Measurements from ENCODE around the gene CENPE.
"Not testable (repeated sequence)": the region's sequence is repeated elsewhere in the genome, so short reads cannot be mapped to it uniquely, and the experiment has no call there.

CENPE gene

GRCh38 chr4:103198111-103198765, at the start of gene CENPE:
CENPE (minus strand) TSS chr4:103198343; CDS start chr4:103198319, 24 bp downstream.
- DNase-seq, result peak; percentile 40

- no peak for DNase-seq
Measured at GRCh38 chr4:103244251-103244650, 46.1 kb upstream of the CENPE start.

- DNase-seq, result not testable (repeated sequence)
Measured at GRCh38 chr4:103230938-103231337, 32.8 kb upstream of the CENPE start.

GRCh38 chr4:103223556-103223955, 25.4 kb upstream of the CENPE start:
- DNase-seq, result not testable (repeated sequence)

- no peak for DNase-seq
Measured at GRCh38 chr4:103207673-103208072, 9.5 kb upstream of the CENPE start.

GRCh38 chr4:103204111-103204510, 6.0 kb upstream of the CENPE start:
- no peak for DNase-seq

GRCh38 chr4:103201724-103202123, 3.6 kb upstream of the CENPE start:
- no peak for DNase-seq

- no peak for DNase-seq
Measured at GRCh38 chr4:103201253-103201652, 3.1 kb upstream of the CENPE start.

- no peak for DNase-seq
Measured at GRCh38 chr4:103199009-103199408, 866 bp upstream of the CENPE start.

GRCh38 chr4:103197765-103198110, 405 bp downstream of the CENPE start:
- no peak for DNase-seq

- DNase-seq, result no peak
Measured at GRCh38 chr4:103193457-103193856, 4.7 kb downstream of the CENPE start.

GRCh38 chr4:103171006-103171405, 27.1 kb downstream of the CENPE start:
- no peak for DNase-seq

- not testable (repeated sequence) for DNase-seq
Measured at GRCh38 chr4:103169750-103170149, 28.4 kb downstream of the CENPE start.

- DNase-seq, result no peak
Measured at GRCh38 chr4:103168993-103169392, 29.1 kb downstream of the CENPE start.

GRCh38 chr4:103162176-103162575, 36.0 kb downstream of the CENPE start:
- DNase-seq, result no peak

GRCh38 chr4:103158760-103159159, 39.4 kb downstream of the CENPE start:
- no peak for DNase-seq

- no peak for DNase-seq
Measured at GRCh38 chr4:103156106-103156505, 42.0 kb downstream of the CENPE start.

- no peak for DNase-seq
Measured at GRCh38 chr4:103152381-103152780, 45.8 kb downstream of the CENPE start.

- no peak for DNase-seq
Measured at GRCh38 chr4:103150677-103151076, 47.5 kb downstream of the CENPE start.

- no peak for DNase-seq
Measured at GRCh38 chr4:103144926-103145325, 53.2 kb downstream of the CENPE start.

GRCh38 chr4:103137446-103137827, 60.7 kb downstream of the CENPE start:
- no peak for DNase-seq

GRCh38 chr4:103136671-103137445, 61.3 kb downstream of the CENPE start:
- DNase-seq, result no peak

- no peak for DNase-seq
Measured at GRCh38 chr4:103129174-103129573, 69.0 kb downstream of the CENPE start.

- no peak for DNase-seq
Measured at GRCh38 chr4:103126126-103126525, 72.0 kb downstream of the CENPE start.

- no peak for DNase-seq
Measured at GRCh38 chr4:103123114-103123513, 75.0 kb downstream of the CENPE start.
